GM19397 (cell line): ENCODE results near the gene MEOX1.
"Not testable (repeated sequence)": the region's sequence is repeated elsewhere in the genome, so short reads cannot be mapped to it uniquely, and the experiment has no call there.

ENCODE experiments used
- ATAC-seq: cut with Tn5 transposase; IDR thresholded peaks from one replicate; pipeline ENCODE4 v1.9.1; 2021; ENCODE audit warnings: mild to moderate bottlenecking, moderate library complexity; ENCODE audit not compliant: unreplicated experiment

MEOX1 gene

GRCh38 chr17:43620581-43620980 is 41.1 kb downstream of the MEOX1 start:
- ATAC-seq = no peak

- no peak for ATAC-seq
These were observed 41.6 kb downstream of the MEOX1 start for GRCh38 chr17:43620147-43620546.

- ATAC-seq = no peak
These were observed 42.0 kb downstream of the MEOX1 start for GRCh38 chr17:43619705-43620104.

GRCh38 chr17:43618276-43618675 is 43.4 kb downstream of the MEOX1 start:
- ATAC-seq = no peak

GRCh38 chr17:43616852-43617251 is 44.9 kb downstream of the MEOX1 start:
- ATAC-seq = no peak

- ATAC-seq = no peak
These were observed 45.3 kb downstream of the MEOX1 start for GRCh38 chr17:43616421-43616820.

- no peak for ATAC-seq
These were observed 45.7 kb downstream of the MEOX1 start for GRCh38 chr17:43616029-43616351.

- no peak for ATAC-seq
These were observed 46.2 kb downstream of the MEOX1 start for GRCh38 chr17:43615330-43616028.

GRCh38 chr17:43614561-43614960 is 47.2 kb downstream of the MEOX1 start:
- no peak for ATAC-seq

- no peak for ATAC-seq
These were observed 47.8 kb downstream of the MEOX1 start for GRCh38 chr17:43613917-43614316.

GRCh38 chr17:43612515-43612914 is 49.2 kb downstream of the MEOX1 start:
- ATAC-seq = no peak

GRCh38 chr17:43611230-43611969 is 50.3 kb downstream of the MEOX1 start:
- ATAC-seq = no peak

- no peak for ATAC-seq
These were observed 51.9 kb downstream of the MEOX1 start for GRCh38 chr17:43609613-43610385.

- no peak for ATAC-seq
These were observed 53.4 kb downstream of the MEOX1 start for GRCh38 chr17:43608313-43608712.

- ATAC-seq = no peak
These were observed 57.2 kb downstream of the MEOX1 start for GRCh38 chr17:43604549-43604948.

GRCh38 chr17:43603321-43603720 is 58.4 kb downstream of the MEOX1 start:
- ATAC-seq = no peak

GRCh38 chr17:43602556-43602955 is 59.2 kb downstream of the MEOX1 start:
- ATAC-seq = not testable (repeated sequence)

GRCh38 chr17:43601280-43602039 is 60.3 kb downstream of the MEOX1 start:
- no peak for ATAC-seq

- no peak for ATAC-seq
These were observed 61.9 kb downstream of the MEOX1 start for GRCh38 chr17:43599835-43600234.

GRCh38 chr17:43599046-43599395 is 62.7 kb downstream of the MEOX1 start:
- ATAC-seq = no peak

- ATAC-seq = no peak
These were observed 63.2 kb downstream of the MEOX1 start for GRCh38 chr17:43598357-43599045.
